ENCODE data around the gene DFFB. TPM values are rescaled to one million over a fixed set of nuclear protein-coding genes. Genes with fewer than 3 reads are reported as not detected.

DFFB gene
- polyA plus RNA-seq, 1 donor from 2014 or later, result 20.2 TPM

GRCh38 chr1:3905953-3906671 is 48.8 kb downstream of the DFFB start:
- Histone ChIP-seq H2AFZ (ENCODE audit: low read depth, low read length) (no peak overlapping the region), H3K27me3 (ENCODE audit: insufficient read depth, low read depth, low read length) (no peaks in the 10 kb centered on the region), H3K4me2 (ENCODE audit: low read length) (no peak overlapping the region), H3K9me2 (ENCODE audit: insufficient read depth, low read length) (no peaks in the 10 kb centered on the region), H3K27ac (ENCODE audit: low read length) (no peak overlapping the region), H3K79me2 (replicated peaks; ENCODE audit: insufficient read depth, low read length) (no peaks in the 10 kb centered on the region), H3K4me3 (ENCODE audit: low read length) (no peak overlapping the region), H3F3A (ENCODE audit: insufficient read depth, low read length, poor library complexity, severe bottlenecking) (no peaks in the 10 kb centered on the region), H3K9me3 (ENCODE audit: low read length) (no peaks in the 10 kb centered on the region), H4K20me1 (ENCODE audit: insufficient read depth) (no peaks in the 10 kb centered on the region), H3K9ac (ENCODE audit: low read length) (no peak overlapping the region), H3K36me3 (ENCODE audit: insufficient read depth, low read length) (no peaks in the 10 kb centered on the region)
- no peak for TF ChIP-seq REST (IDR thresholded peaks at IDR 0.05; ENCODE audit: borderline replicate concordance)
- TF ChIP-seq TAF1 (IDR thresholded peaks at IDR 0.05; ENCODE audit: low read depth), result no peak
- TF ChIP-seq CTCF (IDR thresholded peaks at IDR 0.05; ENCODE audit: poor library complexity, severe bottlenecking), result no peak
- TF ChIP-seq RAD21 (conservative IDR thresholded peaks at IDR 0.05), result no peak
- no peak for TF ChIP-seq EZH2 (IDR thresholded peaks at IDR 0.05; ENCODE audit: borderline replicate concordance, insufficient read depth, low read length, poor library complexity, severe bottlenecking)
- TF ChIP-seq MXI1 (conservative IDR thresholded peaks at IDR 0.05; ENCODE audit: poor library complexity, severe bottlenecking), result no peak
- no peak for TF ChIP-seq EP300 (conservative IDR thresholded peaks at IDR 0.05; ENCODE audit: poor library complexity, severe bottlenecking)
- no peak for TF ChIP-seq POLR2AphosphoS5 (IDR thresholded peaks at IDR 0.05)
- TF ChIP-seq SMC3 (conservative IDR thresholded peaks at IDR 0.05; ENCODE audit: poor library complexity), result no peak

- Histone ChIP-seq H3K27ac (ENCODE audit: low read length) (no peak overlapping the region), H4K20me1 (ENCODE audit: insufficient read depth) (no peaks in the 10 kb centered on the region), H3K9me2 (ENCODE audit: insufficient read depth, low read length) (no peaks in the 10 kb centered on the region), H3F3A (ENCODE audit: insufficient read depth, low read length, poor library complexity, severe bottlenecking) (no peaks in the 10 kb centered on the region), H3K9ac (ENCODE audit: low read length) (no peak overlapping the region), H3K27me3 (ENCODE audit: insufficient read depth, low read depth, low read length) (no peaks in the 10 kb centered on the region), H3K79me2 (replicated peaks; ENCODE audit: insufficient read depth, low read length) (no peaks in the 10 kb centered on the region), H3K9me3 (ENCODE audit: low read length) (no peaks in the 10 kb centered on the region), H3K4me2 (ENCODE audit: low read length) (no peak overlapping the region), H2AFZ (ENCODE audit: low read depth, low read length) (no peak overlapping the region), H3K36me3 (ENCODE audit: insufficient read depth, low read length) (no peaks in the 10 kb centered on the region), H3K4me3 (ENCODE audit: low read length) (no peak overlapping the region)
- TF ChIP-seq EZH2 (IDR thresholded peaks at IDR 0.05; ENCODE audit: borderline replicate concordance, insufficient read depth, low read length, poor library complexity, severe bottlenecking) (no peak), MXI1 (conservative IDR thresholded peaks at IDR 0.05; ENCODE audit: poor library complexity, severe bottlenecking) (no peak), POLR2AphosphoS5 (IDR thresholded peaks at IDR 0.05) (no peak), REST (IDR thresholded peaks at IDR 0.05; ENCODE audit: borderline replicate concordance) (no peak), EP300 (conservative IDR thresholded peaks at IDR 0.05; ENCODE audit: poor library complexity, severe bottlenecking) (no peak), TAF1 (IDR thresholded peaks at IDR 0.05; ENCODE audit: low read depth) (no peak), SMC3 (conservative IDR thresholded peaks at IDR 0.05; ENCODE audit: poor library complexity) (no peak), CTCF (IDR thresholded peaks at IDR 0.05; ENCODE audit: poor library complexity, severe bottlenecking) (no peak), RAD21 (conservative IDR thresholded peaks at IDR 0.05) (no peak)
These were observed 49.4 kb downstream of the DFFB start for GRCh38 chr1:3906672-3907020.

All from neural cell (in vitro differentiated cells).